ENCODE data around the gene BBS1.

The BBS1 gene

DNA sequence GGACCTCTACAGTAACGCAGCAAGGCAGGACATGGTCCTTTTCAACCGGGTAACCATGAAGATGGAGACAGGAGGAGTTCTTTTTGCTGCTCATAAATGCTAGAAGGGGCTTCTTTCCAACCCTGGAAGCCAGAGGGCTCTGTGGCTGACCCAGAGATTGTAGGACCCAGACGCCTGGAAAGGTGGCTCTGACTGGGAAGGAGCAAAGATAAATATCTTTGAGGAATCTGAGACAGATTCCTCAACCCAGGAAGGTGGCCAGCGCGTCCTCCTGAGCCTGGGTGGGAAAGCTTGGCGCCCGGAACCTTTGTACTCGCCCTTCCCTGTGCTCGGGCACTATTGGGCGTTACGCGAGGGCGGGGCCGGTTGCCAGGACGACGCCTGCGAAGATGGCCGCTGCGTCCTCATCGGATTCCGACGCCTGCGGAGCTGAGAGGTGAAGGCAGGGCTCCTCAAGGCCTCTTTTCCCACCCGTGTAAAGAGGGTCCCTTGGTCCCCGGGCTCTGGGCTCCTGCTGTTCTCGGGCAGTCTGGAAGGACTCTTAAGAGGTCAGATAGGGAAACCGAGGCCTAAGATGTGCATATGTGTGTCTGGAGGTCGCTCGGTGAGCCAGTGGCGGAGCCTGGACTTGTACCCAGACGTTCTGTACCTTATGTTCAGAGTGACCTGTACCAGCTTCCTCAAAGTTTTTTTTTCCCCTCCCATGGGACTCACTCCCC, at the start of gene BBS1 (continued):
- TF ChIP-seq, protein P1, sequence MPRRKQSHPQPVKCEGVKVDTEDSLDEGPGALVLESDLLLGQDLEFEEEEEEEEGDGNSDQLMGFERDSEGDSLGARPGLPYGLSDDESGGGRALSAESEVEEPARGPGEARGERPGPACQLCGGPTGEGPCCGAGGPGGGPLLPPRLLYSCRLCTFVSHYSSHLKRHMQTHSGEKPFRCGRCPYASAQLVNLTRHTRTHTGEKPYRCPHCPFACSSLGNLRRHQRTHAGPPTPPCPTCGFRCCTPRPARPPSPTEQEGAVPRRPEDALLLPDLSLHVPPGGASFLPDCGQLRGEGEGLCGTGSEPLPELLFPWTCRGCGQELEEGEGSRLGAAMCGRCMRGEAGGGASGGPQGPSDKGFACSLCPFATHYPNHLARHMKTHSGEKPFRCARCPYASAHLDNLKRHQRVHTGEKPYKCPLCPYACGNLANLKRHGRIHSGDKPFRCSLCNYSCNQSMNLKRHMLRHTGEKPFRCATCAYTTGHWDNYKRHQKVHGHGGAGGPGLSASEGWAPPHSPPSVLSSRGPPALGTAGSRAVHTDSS (tag by site-specific recombination; IDR thresholded peaks at IDR 0.05): no peak
- TF ChIP-seq SETDB1 (IDR thresholded peaks at IDR 0.05; ENCODE audit: insufficient read length, low read length) (no peak), ZSCAN4 (tag by site-specific recombination; IDR thresholded peaks at IDR 0.05) (no peak), ZNF704 (tag by site-specific recombination; IDR thresholded peaks at IDR 0.05) (no peak), ZNF202 (tag by site-specific recombination; IDR thresholded peaks at IDR 0.05; ENCODE audit: borderline replicate concordance) (no peak), ZNF654 (tag by site-specific recombination; IDR thresholded peaks at IDR 0.05; ENCODE audit: low read depth) (no peak), WT1 (tag by site-specific recombination; IDR thresholded peaks at IDR 0.05) (no peak), HOXA7 (CRISPR knock-in tag; IDR thresholded peaks at IDR 0.05; ENCODE audit: borderline replicate concordance) (no peak), ZNF311 (tag by site-specific recombination; IDR thresholded peaks at IDR 0.05; ENCODE audit: borderline replicate concordance) (no peak), ZNF830 (tag by site-specific recombination; IDR thresholded peaks at IDR 0.05; ENCODE audit: low read depth) (no peak), GLIS1 (tag by site-specific recombination; IDR thresholded peaks at IDR 0.05) (no peak), ZNF391 (tag by site-specific recombination; IDR thresholded peaks at IDR 0.05; ENCODE audit: borderline replicate concordance, low read depth) (0 out of 2 replicates have a peak, but pooled peaks have one; percentile 78), SP2 (tag by site-specific recombination; IDR thresholded peaks at IDR 0.05) (peak; percentile 76), ZNF658 (tag by site-specific recombination; IDR thresholded peaks at IDR 0.05) (no peak), ZNF747 (tag by site-specific recombination; IDR thresholded peaks at IDR 0.05) (no peak), ZNF776 (tag by site-specific recombination; IDR thresholded peaks at IDR 0.05; ENCODE audit: borderline replicate concordance) (no peak), BCL11A (tag by site-specific recombination; IDR thresholded peaks at IDR 0.05; ENCODE audit: low read depth) (no peak), ZNF530 (tag by site-specific recombination; IDR thresholded peaks at IDR 0.05; ENCODE audit: low read depth) (no peak), ZNF362 (tag by site-specific recombination; IDR thresholded peaks at IDR 0.05) (no peak; the same call in 1 of the 2 replicates), SCRT2 (tag by site-specific recombination; IDR thresholded peaks at IDR 0.05) (no peak), ZNF660 (tag by site-specific recombination; IDR thresholded peaks at IDR 0.05) (peak; percentile 89), ZNF354C (tag by site-specific recombination; IDR thresholded peaks at IDR 0.05; ENCODE audit: borderline replicate concordance, low read depth) (no peak), MYNN (tag by site-specific recombination; IDR thresholded peaks at IDR 0.05; ENCODE audit: borderline replicate concordance) (no peak), OSR2 (tag by site-specific recombination; IDR thresholded peaks at IDR 0.05) (no peak), ZNF544 (tag by site-specific recombination; IDR thresholded peaks at IDR 0.05) (no peak), ZNF629 (tag by site-specific recombination; IDR thresholded peaks at IDR 0.05) (peak; percentile 62), ZNF785 (tag by site-specific recombination; IDR thresholded peaks at IDR 0.05) (no peak), ZSCAN23 (tag by site-specific recombination; IDR thresholded peaks at IDR 0.05) (0 out of 2 replicates have a peak, but pooled peaks have one; percentile 49)
- TF ChIP-seq, protein P2, sequence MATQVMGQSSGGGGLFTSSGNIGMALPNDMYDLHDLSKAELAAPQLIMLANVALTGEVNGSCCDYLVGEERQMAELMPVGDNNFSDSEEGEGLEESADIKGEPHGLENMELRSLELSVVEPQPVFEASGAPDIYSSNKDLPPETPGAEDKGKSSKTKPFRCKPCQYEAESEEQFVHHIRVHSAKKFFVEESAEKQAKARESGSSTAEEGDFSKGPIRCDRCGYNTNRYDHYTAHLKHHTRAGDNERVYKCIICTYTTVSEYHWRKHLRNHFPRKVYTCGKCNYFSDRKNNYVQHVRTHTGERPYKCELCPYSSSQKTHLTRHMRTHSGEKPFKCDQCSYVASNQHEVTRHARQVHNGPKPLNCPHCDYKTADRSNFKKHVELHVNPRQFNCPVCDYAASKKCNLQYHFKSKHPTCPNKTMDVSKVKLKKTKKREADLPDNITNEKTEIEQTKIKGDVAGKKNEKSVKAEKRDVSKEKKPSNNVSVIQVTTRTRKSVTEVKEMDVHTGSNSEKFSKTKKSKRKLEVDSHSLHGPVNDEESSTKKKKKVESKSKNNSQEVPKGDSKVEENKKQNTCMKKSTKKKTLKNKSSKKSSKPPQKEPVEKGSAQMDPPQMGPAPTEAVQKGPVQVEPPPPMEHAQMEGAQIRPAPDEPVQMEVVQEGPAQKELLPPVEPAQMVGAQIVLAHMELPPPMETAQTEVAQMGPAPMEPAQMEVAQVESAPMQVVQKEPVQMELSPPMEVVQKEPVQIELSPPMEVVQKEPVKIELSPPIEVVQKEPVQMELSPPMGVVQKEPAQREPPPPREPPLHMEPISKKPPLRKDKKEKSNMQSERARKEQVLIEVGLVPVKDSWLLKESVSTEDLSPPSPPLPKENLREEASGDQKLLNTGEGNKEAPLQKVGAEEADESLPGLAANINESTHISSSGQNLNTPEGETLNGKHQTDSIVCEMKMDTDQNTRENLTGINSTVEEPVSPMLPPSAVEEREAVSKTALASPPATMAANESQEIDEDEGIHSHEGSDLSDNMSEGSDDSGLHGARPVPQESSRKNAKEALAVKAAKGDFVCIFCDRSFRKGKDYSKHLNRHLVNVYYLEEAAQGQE (tag by site-specific recombination; IDR thresholded peaks at IDR 0.05): 0 out of 2 replicates have a peak, but pooled peaks have one; percentile 14
- TF ChIP-seq, protein P3, sequence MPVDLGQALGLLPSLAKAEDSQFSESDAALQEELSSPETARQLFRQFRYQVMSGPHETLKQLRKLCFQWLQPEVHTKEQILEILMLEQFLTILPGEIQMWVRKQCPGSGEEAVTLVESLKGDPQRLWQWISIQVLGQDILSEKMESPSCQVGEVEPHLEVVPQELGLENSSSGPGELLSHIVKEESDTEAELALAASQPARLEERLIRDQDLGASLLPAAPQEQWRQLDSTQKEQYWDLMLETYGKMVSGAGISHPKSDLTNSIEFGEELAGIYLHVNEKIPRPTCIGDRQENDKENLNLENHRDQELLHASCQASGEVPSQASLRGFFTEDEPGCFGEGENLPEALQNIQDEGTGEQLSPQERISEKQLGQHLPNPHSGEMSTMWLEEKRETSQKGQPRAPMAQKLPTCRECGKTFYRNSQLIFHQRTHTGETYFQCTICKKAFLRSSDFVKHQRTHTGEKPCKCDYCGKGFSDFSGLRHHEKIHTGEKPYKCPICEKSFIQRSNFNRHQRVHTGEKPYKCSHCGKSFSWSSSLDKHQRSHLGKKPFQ (tag by site-specific recombination; IDR thresholded peaks at IDR 0.05): no peak

Data from HEK293 (cell line).